SU-DHL-6 (cell line): ENCODE data around the gene GOLGA6L24.
"Not testable (repeated sequence)": the region's sequence is repeated elsewhere in the genome, so short reads cannot be mapped to it uniquely, and the experiment has no call there.

Experiments
- EZH2phosphoT487 ChIP-seq: fragments of 200-600 bp; sonication (generic), shearing (Covaris generic); conservative IDR thresholded peaks from 2 replicates; pipeline ENCODE4 v1.6.1; 2018; ENCODE audit warnings: mild to moderate bottlenecking, antibody characterized with exemption, low read length, moderate library complexity, mixed read lengths
- TF ChIP-seq, protein P1 (sequence below): fragments of 200-600 bp; sonication (generic); IDR thresholded peaks from one replicate; pipeline ENCODE4 v1.5.1; 2017; ENCODE audit warnings: antibody characterized with exemption, mild to moderate bottlenecking, low read length, moderate library complexity; ENCODE audit not compliant: insufficient read depth, poor library complexity, severe bottlenecking

- TF ChIP-seq, protein P1, sequence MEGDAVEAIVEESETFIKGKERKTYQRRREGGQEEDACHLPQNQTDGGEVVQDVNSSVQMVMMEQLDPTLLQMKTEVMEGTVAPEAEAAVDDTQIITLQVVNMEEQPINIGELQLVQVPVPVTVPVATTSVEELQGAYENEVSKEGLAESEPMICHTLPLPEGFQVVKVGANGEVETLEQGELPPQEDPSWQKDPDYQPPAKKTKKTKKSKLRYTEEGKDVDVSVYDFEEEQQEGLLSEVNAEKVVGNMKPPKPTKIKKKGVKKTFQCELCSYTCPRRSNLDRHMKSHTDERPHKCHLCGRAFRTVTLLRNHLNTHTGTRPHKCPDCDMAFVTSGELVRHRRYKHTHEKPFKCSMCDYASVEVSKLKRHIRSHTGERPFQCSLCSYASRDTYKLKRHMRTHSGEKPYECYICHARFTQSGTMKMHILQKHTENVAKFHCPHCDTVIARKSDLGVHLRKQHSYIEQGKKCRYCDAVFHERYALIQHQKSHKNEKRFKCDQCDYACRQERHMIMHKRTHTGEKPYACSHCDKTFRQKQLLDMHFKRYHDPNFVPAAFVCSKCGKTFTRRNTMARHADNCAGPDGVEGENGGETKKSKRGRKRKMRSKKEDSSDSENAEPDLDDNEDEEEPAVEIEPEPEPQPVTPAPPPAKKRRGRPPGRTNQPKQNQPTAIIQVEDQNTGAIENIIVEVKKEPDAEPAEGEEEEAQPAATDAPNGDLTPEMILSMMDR: not testable (repeated sequence)
- TF ChIP-seq EZH2phosphoT487: not testable (repeated sequence)
Observed at GRCh38 chr15:28318122-28318521, 39.8 kb downstream of the GOLGA6L24 start.
